Mesendoderm (in vitro differentiated cells): ENCODE data around the gene C2.

Experiments used
- DNase-seq: peaks from one replicate; pipeline ENCODE4 v3.0.0; 2013
- H2AK5ac ChIP-seq: 2 replicates; pipeline ENCODE4 v1.6.1; 2013; ENCODE audit warnings: low read length, inconsistent platforms
- H2BK120ac ChIP-seq: 2 replicates; pipeline ENCODE4 v1.6.1; 2013; ENCODE audit warnings: low read depth, mild to moderate bottlenecking, low read length, moderate library complexity, mixed read lengths
- H2BK15ac ChIP-seq: replicated peaks from 2 replicates; pipeline ENCODE4 v1.6.1; 2013; ENCODE audit warnings: low read depth, mild to moderate bottlenecking, moderate library complexity
- H2BK5ac ChIP-seq: 2 replicates; pipeline ENCODE4 v1.6.1; 2013; ENCODE audit warnings: low read length, inconsistent platforms
- H3K18ac ChIP-seq: 2 replicates; pipeline ENCODE4 v1.6.1; 2013; ENCODE audit warnings: mild to moderate bottlenecking, low read length, mixed read lengths
- H3K23ac ChIP-seq: one replicate; pipeline ENCODE4 v1.6.1; 2013; ENCODE audit warnings: low read length
- H3K27ac ChIP-seq: 2 replicates; pipeline ENCODE4 v1.5.1; 2013; ENCODE audit warnings: low read depth, mild to moderate bottlenecking, inconsistent platforms, low read length, moderate library complexity
- H3K27me3 ChIP-seq: 2 replicates; pipeline ENCODE4 v1.6.1; 2013; ENCODE audit warnings: low read length, control low read depth, mild to moderate bottlenecking, inconsistent platforms; ENCODE audit not compliant: insufficient read depth, poor library complexity
- H3K36me3 ChIP-seq: 2 replicates; pipeline ENCODE4 v1.6.1; 2013; ENCODE audit warnings: low read length, inconsistent platforms; ENCODE audit not compliant: control insufficient read depth, insufficient read depth
- H3K4ac ChIP-seq: one replicate; pipeline ENCODE4 v1.6.1; 2013; ENCODE audit warnings: low read depth, mild to moderate bottlenecking, low read length, moderate library complexity
- H3K4me1 ChIP-seq: 2 replicates; pipeline ENCODE4 v1.6.1; 2013; ENCODE audit warnings: low read depth, low read length, inconsistent platforms; ENCODE audit not compliant: control insufficient read depth
- H3K4me2 ChIP-seq: 2 replicates; pipeline ENCODE4 v1.6.1; 2013; ENCODE audit warnings: low read length
- H3K4me3 ChIP-seq: 2 replicates; pipeline ENCODE4 v1.5.1; 2013; ENCODE audit warnings: mild to moderate bottlenecking, low read length
- H3K56ac ChIP-seq: one replicate; pipeline ENCODE4 v1.6.1; 2013; ENCODE audit warnings: low read length
- H3K79me1 ChIP-seq: 2 replicates; pipeline ENCODE4 v1.6.1; 2013; ENCODE audit warnings: low read length, inconsistent platforms
- H3K79me2 ChIP-seq: 2 replicates; pipeline ENCODE4 v1.6.1; 2013; ENCODE audit warnings: mild to moderate bottlenecking, low read length; ENCODE audit not compliant: control insufficient read depth, insufficient read depth
- H3K9ac ChIP-seq: 2 replicates; pipeline ENCODE4 v1.6.1; 2013; ENCODE audit warnings: low read length, inconsistent platforms
- H4K5ac ChIP-seq: one replicate; pipeline ENCODE4 v1.6.1; 2013; ENCODE audit warnings: low read length
- H4K8ac ChIP-seq: one replicate; pipeline ENCODE4 v1.6.1; 2013; ENCODE audit warnings: low read depth, mild to moderate bottlenecking, control low read depth, low read length, moderate library complexity
- WGBS: extraction: QIAGEN DNeasy Blood & Tissue Kit; methylation state at CpG from one replicate; pipeline ENCODE4 v1.1.7; 2013; ENCODE audit warnings: low lambda C conversion rate, missing lambda C conversion rate; ENCODE audit not compliant: insufficient coverage; ENCODE audit errors: extremely low coverage; 5-methylcytosine and 5-hydroxymethylcytosine counted together

Gene C2

GRCh38 chr6:31881136-31881859 is 46.2 kb upstream of the C2 start:
- H4K8ac ChIP-seq: no peak overlapping the region
- no peak overlapping the region for H2BK15ac ChIP-seq
- no peak overlapping the region for H3K4ac ChIP-seq
- no peak overlapping the region for H3K4me3 ChIP-seq
- WGBS: no CpG with 5 or more reads among the region's 9 CpGs
- no peak overlapping the region for H4K5ac ChIP-seq
- H3K18ac ChIP-seq: no peak overlapping the region
- H3K27ac ChIP-seq: no peak overlapping the region
- no peaks in the 10 kb centered on the region for H3K79me1 ChIP-seq
- no peak for DNase-seq
- H2BK5ac ChIP-seq: no peak overlapping the region
- H3K4me2 ChIP-seq: no peak overlapping the region
- no peaks in the 10 kb centered on the region for H3K27me3 ChIP-seq
- no peaks in the 10 kb centered on the region for H3K79me2 ChIP-seq
- H3K56ac ChIP-seq: no peak overlapping the region
- no peak overlapping the region for H3K23ac ChIP-seq
- H3K36me3 ChIP-seq: peaks cover 23% of the 10 kb centered on the region
- no peak overlapping the region for H2BK120ac ChIP-seq
- no peak overlapping the region for H2AK5ac ChIP-seq
- H3K4me1 ChIP-seq: no peaks in the 10 kb centered on the region
- no peak overlapping the region for H3K9ac ChIP-seq

DNA sequence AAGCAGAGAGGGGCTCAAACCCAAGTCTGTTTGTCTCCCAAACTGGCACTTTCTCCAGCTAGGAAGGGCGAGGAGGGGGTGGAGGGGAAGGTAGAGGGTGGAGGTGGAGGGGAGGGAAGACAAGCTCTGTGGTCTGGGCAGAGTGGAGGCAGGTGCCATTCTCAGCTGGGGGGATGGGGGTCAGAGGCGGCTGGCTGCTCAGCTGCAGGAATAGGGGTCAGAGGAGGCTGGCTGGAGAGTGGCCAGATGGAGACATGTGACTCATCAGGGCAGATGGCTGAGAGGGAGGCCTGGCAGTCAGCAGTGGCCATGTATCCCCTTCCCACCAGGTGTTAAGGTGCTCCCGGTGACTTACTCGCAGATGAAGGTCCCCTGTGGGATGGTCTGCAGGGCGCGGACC is 45.2 kb upstream of the C2 start:
- Histone ChIP-seq H2BK15ac (no peak overlapping the region), H2BK120ac (no peak overlapping the region), H3K4me2 (no peak overlapping the region), H3K4me1 (no peaks in the 10 kb centered on the region), H3K4ac (no peak overlapping the region), H3K27me3 (no peaks in the 10 kb centered on the region), H2BK5ac (no peak overlapping the region), H4K8ac (no peak overlapping the region), H3K23ac (no peak overlapping the region), H3K27ac (no peak overlapping the region), H3K4me3 (no peak overlapping the region), H3K36me3 (peaks cover 27% of the 10 kb centered on the region), H2AK5ac (no peak overlapping the region), H3K18ac (no peak overlapping the region), H3K79me1 (no peaks in the 10 kb centered on the region), H4K5ac (no peak overlapping the region), H3K56ac (no peak overlapping the region), H3K79me2 (no peaks in the 10 kb centered on the region), H3K9ac (no peak overlapping the region)
- no CpG with 5 or more reads among the region's 6 CpGs for WGBS
- no peak for DNase-seq

DNA sequence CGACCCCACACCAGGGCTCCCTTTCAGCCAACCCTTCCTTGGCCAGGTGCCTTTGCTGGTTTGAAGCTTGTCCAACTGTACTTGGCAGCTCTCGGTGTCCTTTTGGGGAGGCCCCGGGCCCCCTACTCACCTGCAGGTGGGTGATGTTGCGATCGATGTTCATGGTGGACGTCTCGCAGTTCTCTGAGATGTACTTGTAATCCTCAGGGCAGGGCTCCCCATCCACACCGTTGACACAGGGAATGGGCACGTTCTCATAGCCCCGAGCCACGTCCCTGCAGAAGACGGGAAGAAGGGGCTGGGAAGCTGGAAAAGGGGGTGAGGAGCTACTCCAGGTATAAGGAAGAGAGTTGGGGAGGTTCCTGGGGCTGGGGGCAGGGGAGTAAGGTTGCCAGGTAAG is 43.8 kb upstream of the C2 start:
- Histone ChIP-seq H3K27me3 (no peaks in the 10 kb centered on the region), H3K4me2 (no peak overlapping the region), H3K36me3 (peaks cover 33% of the 10 kb centered on the region), H3K79me1 (no peaks in the 10 kb centered on the region), H2AK5ac (no peak overlapping the region), H3K56ac (no peak overlapping the region), H4K8ac (no peak overlapping the region), H2BK15ac (no peak overlapping the region), H2BK5ac (no peak overlapping the region), H3K79me2 (no peaks in the 10 kb centered on the region), H3K23ac (no peak overlapping the region), H4K5ac (no peak overlapping the region), H3K27ac (no peak overlapping the region), H3K4me1 (no peaks in the 10 kb centered on the region), H3K18ac (no peak overlapping the region), H3K4me3 (no peak overlapping the region), H3K4ac (no peak overlapping the region), H3K9ac (no peak overlapping the region), H2BK120ac (no peak overlapping the region)
- WGBS: no CpG with 5 or more reads among the region's 12 CpGs
- DNase-seq: no peak

GRCh38 chr6:31884528-31885035 is 42.9 kb upstream of the C2 start:
- H3K4me3 ChIP-seq: no peak overlapping the region
- no peak for DNase-seq
- peaks cover 33% of the 10 kb centered on the region for H3K36me3 ChIP-seq
- H3K18ac ChIP-seq: no peak overlapping the region
- H4K5ac ChIP-seq: no peak overlapping the region
- no peaks in the 10 kb centered on the region for H3K79me1 ChIP-seq
- no peak overlapping the region for H2BK5ac ChIP-seq
- H2BK120ac ChIP-seq: no peak overlapping the region
- no peaks in the 10 kb centered on the region for H3K79me2 ChIP-seq
- H3K4me2 ChIP-seq: no peak overlapping the region
- H2BK15ac ChIP-seq: no peak overlapping the region
- no peak overlapping the region for H3K23ac ChIP-seq
- H3K27ac ChIP-seq: no peak overlapping the region
- no peak overlapping the region for H4K8ac ChIP-seq
- H3K9ac ChIP-seq: no peak overlapping the region
- no CpG with 5 or more reads among the region's 22 CpGs for WGBS
- no peak overlapping the region for H3K56ac ChIP-seq
- no peak overlapping the region for H3K4ac ChIP-seq
- no peaks in the 10 kb centered on the region for H3K27me3 ChIP-seq
- H2AK5ac ChIP-seq: no peak overlapping the region
- no peaks in the 10 kb centered on the region for H3K4me1 ChIP-seq

GRCh38 chr6:31886541-31886991 is 41.0 kb upstream of the C2 start:
- no CpG with 5 or more reads among the region's 18 CpGs for WGBS
- Histone ChIP-seq H2BK5ac (no peak overlapping the region), H2BK120ac (no peak overlapping the region), H3K27me3 (no peaks in the 10 kb centered on the region), H3K18ac (no peak overlapping the region), H4K8ac (no peak overlapping the region), H3K27ac (no peak overlapping the region), H2AK5ac (no peak overlapping the region), H4K5ac (no peak overlapping the region), H3K79me2 (no peaks in the 10 kb centered on the region), H3K9ac (no peak overlapping the region), H3K4me1 (no peaks in the 10 kb centered on the region), H2BK15ac (no peak overlapping the region), H3K4me2 (no peak overlapping the region), H3K23ac (no peak overlapping the region), H3K4ac (no peak overlapping the region), H3K56ac (no peak overlapping the region), H3K36me3 (peaks cover 24% of the 10 kb centered on the region), H3K79me1 (no peaks in the 10 kb centered on the region), H3K4me3 (no peak overlapping the region)
- no peak for DNase-seq
